GM21717 (cell line): ENCODE data around the gene HBP1.

Experiments
- ATAC-seq: cut with Tn5 transposase; IDR thresholded peaks from one replicate; pipeline ENCODE4 v1.9.1; 2021; ENCODE audit warnings: mild to moderate bottlenecking, moderate library complexity; ENCODE audit not compliant: unreplicated experiment

The HBP1 gene

DNA sequence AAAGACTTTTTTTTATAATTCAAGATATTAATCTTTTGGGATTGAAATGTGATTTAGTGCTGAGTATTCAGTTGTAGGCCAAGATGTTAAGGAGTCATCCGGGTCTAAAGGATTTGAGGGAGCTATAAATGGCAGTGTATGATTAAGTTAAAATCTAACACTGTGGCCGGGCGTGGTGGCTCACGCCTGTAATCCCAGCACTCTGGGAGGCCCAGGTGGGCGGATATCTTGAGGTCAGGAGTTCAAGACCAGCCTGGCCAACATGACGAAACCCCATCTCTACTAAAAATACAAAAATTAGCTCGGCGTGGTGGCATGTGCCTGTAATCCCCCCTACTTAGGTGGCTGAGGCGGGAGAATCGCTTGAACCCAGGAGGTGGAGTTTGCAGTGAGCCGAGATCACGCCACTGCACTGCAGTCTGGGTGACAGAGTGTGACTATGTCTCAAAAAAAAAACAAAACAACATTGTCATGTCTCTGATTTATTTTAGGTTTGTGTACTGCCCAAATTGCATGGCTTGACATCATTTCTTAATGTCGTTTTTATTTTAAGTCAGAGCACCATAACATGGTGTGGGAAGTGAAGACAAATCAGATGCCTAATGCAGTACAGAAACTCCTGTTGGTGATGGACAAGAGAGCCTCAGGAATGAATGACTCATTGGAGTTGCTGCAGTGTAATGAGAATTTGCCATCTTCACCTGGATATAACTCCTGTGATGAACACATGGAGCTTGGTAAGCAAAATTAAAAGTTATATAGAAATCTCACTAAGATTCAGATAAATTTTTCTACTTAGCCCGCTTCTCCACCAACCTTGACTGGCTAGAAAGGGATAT lies 10.7 kb downstream of the HBP1 start:
- no peak for ATAC-seq

GRCh38 chr7:107180378-107180777 lies 11.6 kb downstream of the HBP1 start:
- ATAC-seq, result no peak

GRCh38 chr7:107181172-107181571 lies 12.4 kb downstream of the HBP1 start:
- ATAC-seq, result no peak

DNA sequence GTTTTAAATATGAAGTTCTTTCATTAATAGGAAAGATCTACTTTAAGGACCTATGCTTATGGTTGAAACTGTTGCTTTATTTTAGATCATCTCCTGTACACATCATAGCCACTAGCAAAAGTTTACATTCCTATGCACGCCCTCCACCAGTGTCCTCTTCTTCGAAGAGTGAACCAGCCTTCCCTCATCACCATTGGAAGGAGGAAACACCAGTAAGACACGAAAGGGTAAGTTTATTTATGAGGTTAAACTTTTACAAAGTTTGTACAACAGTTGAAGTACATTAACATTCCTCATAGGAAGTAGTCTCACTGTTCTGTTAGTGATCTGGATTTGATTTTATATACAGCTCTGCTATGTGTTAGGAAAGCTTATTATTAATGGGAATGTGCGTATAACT lies 16.9 kb downstream of the HBP1 start:
- ATAC-seq, result no peak

- ATAC-seq, result no peak
Measured at GRCh38 chr7:107186240-107186639, 17.4 kb downstream of the HBP1 start.

GRCh38 chr7:107187774-107188173 lies 19.0 kb downstream of the HBP1 start:
- ATAC-seq, result no peak

DNA sequence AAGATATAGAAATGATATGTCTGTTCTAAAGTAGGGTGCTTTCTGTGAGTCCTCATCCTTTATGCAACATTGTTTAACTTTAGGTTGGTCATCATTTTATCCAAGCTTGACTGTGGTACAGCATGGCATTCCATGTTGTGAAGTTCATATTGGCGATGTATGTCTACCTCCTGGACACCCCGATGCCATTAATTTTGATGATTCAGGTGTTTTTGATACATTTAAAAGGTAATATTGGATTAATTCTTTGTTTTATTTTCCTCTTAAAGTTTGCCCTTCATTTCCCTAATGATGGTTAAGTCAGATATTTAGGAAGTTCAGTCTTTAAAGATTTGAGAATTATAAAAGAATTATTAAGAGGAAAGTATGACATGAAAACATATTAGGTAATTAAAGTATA lies 21.3 kb downstream of the HBP1 start:
- no peak for ATAC-seq

- no peak for ATAC-seq
Measured at GRCh38 chr7:107194052-107194451, 25.2 kb downstream of the HBP1 start.

DNA sequence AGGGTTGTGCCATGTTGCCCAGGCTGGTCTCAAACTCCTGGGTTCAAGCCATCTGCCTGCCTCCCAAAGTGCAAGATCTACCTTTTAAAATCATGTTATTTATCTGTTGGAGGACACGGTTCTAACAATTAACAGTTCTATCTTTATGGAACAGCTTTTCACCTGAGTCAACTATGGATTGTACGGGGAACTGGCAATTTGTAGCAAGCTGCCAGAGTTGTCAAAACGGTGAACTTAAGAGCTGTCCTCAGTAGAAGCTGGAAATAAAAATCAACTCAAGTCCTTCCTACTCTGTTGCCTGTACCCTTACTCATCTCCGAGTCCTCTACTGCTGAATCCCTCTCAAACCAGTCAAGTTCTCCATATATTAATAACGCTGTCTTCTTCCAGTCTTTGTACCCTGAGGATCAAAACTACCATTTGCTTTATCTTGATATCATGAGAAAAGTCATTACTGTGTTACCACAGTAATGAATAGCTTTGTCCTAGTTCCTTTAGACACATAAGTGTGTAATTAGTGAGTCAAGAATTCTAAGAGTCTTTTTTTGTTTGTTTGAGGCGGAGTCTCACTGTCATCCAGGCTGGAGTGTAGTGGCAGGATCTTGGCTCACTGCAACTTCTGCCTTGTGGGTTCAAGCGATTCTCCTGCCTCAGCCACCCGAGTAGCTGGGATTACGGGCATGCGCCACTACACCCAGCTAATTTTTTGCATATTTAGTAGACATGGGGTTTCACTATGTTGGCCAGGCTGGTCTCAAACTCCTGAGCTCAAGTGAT lies 28.2 kb downstream of the HBP1 start:
- no peak for ATAC-seq

- ATAC-seq, result no peak
Measured at GRCh38 chr7:107201795-107202450, 33.1 kb downstream of the HBP1 start.

DNA sequence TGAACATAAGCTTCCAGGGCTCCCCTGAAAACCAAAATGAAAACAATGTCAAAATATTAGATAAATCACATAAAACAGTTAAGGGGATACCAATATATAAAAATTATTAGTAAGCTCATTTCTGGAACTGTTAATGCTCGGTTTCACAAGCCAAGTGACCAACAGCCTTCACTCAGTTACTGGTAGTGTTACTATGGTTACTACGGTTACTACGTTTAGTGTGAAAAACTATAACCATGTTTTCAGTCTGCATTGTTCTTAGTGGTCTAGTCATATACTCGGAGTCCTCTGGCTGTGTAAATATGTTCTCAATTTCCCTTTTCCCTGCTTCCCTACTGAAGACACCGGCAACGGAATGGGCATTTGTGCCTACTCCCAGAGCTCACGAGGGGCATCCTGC lies 34.8 kb downstream of the HBP1 start:
- no peak for ATAC-seq

- ATAC-seq, result no peak
Measured at GRCh38 chr7:107206136-107206535, 37.3 kb downstream of the HBP1 start.

DNA sequence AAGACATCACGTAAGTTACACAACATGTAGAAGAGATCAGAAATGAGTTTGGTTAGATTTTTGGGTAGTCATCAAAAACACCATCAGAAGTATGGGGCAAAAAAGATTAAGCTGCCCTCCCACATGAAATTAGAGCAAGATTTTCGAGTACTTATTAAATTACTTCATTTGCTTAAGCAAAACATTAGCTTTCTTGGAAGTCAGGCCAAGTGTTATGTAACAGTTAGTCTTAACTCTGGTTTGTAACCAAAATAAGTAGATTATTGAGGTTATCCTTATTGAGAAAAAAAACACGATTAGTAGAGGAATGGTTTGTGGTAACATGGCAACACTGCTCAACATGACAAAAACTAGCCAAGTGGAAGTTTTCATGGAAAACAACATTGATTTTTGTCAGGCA lies 37.9 kb downstream of the HBP1 start:
- no peak for ATAC-seq

DNA sequence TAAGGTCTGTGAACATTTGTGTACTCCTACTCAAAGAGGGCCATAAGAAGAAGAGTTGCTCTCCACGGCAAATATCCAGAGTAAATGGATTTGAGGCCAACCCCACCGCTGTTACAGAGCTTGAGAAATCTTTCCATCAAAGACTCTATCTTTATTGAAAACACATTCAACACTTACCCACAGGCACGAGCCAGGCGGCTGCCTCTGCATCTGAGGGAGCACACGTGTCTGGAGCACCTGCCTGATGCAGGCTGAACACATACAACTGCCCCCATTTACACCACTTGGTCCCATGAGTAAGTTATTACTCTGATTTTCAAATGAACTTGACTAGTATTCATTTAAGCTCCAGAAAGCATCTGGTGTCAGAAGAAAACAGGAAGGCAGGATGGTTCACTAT lies 38.7 kb downstream of the HBP1 start:
- ATAC-seq, result no peak

DNA sequence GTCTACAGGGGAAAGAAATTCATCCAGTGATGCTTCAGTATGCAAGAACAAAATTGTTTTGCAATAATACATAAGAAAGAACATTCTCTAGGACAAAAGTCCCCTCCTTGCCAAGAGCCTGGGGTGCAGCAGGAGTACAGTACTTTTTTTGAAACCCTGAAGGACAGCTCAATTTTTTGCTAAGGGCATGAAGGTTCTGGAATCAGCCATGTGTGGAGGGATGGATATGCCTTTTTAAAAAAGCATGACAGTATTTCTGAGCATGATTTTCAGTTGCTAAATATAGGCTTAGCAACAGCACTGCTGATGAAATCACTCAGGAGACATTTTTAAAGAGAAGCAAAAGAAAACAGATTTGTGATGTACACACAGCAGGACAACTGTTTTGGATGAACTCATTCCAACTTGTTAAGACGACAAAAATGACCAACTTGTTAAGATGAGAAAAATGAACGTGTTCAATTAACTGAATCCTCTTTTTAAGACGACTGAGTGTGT lies 39.3 kb downstream of the HBP1 start:
- no peak for ATAC-seq

- ATAC-seq, result no peak
Measured at GRCh38 chr7:107208563-107208962, 39.8 kb downstream of the HBP1 start.

DNA sequence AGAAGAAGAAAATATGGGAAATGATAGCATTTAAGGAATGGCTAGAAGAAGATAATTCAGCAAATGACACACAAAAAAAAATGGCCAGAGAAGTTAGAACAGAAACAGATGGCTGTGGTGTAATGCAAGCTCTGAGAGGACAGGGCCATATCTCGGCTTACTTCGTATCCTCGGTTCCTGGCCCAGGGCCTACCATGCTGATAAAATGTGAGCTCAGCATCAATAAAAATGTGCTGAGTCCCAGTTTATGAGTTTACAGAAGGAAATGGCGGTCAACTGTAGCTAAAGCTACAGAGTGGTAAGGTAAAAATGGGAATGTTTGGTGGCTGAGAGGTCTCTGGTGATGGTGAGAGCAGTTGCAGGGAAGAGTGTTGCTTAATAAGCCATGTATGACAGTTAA lies 40.8 kb downstream of the HBP1 start:
- no peak for ATAC-seq

DNA sequence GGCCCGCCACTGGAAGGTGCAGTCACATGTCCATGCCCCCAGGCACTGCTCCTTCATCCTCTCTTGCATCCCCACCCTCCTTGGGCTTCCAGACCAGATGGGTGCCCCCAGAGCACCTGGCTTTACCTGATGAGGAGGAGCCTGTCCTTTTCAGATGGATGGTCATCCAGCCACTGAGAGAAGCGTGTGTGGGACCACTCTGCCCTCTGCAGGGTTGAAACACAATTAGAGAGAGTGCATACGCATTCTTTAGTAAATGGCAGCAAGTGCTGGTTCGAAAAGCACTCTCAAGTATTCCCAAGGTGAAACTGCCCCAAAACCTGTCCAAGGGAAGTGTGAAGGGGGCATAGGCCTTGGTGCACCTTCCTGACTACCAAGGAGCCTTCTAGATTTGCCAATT lies 41.6 kb downstream of the HBP1 start:
- no peak for ATAC-seq

DNA sequence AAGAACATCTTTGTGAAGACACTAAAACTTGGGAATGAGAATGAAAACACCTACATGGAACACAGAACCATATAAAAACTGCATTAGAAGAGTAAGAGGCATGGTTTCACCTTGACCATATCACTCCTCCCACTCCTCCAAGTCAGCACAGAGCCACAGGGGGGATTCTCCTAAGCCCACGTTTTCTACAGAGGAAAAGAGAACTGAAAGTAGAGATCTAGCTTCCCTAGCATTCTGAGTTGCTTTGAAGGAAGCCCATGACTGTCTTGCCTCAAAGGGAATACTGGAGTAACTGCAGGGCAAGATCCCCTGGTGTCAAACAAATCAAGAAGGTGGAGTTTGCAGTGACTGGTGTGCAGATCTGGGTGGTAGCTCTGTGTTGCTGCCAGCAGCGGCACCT lies 43.9 kb downstream of the HBP1 start:
- ATAC-seq, result no peak

DNA sequence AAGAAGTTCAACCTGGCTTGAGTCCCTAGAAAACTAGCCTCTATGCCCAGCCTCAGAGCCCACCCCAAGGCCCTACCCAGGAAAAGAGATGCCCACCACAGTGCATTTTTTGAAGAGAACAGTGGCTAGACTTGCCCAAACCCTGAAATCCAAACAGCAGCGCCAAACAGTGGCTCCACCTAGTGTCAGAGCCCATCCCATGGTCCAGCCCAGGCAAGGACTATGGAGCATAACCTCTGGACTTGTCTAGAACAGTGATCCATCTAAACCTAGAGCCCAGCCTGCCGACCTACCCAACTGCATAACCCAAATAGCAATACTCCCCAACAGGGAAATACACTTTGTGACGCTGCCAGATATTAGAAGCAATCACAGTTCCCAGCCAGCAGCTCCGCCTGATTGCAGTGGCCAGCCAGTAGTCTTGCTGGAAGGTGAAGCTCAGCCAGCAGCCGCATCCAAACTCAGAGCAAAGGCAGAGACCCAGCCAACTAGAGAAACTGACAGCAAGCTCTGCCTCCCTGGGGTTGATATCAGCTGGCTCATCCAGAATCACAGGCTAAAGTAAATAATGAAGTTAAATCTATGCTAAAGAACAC lies 44.5 kb downstream of the HBP1 start:
- ATAC-seq, result no peak

DNA sequence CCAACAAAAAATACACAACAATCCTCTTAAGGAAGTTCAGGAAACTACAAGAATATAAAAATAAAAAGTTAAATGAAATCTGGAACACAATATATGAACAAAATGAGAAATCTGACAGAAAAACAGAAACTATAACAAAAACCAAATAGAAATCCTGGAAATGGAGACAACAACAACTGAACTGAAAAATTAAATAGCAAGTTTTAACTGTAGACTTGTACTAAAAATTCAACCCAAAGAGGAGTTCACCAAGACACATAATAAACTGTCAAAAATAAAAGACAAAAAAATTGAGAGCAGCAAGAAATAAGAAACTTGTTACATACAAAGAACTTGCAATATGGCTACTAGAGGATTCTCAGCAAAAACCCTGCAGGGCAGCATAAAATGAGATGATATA lies 45.1 kb downstream of the HBP1 start:
- no peak for ATAC-seq
